ENCODE measurements around the gene SLC51B.

Gene SLC51B

DNA sequence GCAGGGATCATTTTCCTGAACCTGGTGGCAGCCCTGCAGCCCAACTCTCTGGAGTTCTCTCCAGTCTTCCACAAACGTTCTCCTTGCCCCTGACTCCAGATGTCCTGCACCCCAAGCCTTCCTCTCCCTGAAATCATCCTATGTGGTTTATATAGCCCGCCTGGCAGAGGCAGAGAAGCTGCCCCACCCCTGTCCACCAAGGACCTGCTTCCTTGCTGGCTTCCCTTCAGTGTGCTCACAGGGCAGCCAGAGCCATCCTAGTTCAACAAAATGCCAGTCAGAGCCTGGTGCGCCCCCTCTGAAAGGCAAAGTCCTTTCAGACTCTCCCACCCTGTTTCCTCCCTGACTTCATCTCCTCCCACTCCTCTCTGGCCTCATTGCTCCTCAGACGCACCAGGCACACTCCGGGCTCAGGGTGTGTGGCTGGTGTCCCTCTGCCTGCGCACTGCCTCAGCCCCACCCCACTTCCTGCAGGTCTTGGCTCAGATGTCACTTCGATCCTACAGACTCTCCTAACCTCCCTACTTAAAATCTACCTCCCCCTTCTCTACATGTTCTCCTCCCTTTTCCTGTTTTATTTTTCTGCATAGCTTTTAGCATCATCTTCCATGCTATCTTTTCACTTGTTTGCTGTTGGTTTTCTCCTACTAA is 37.2 kb downstream of the SLC51B start:
- TF ChIP-seq, protein P1, sequence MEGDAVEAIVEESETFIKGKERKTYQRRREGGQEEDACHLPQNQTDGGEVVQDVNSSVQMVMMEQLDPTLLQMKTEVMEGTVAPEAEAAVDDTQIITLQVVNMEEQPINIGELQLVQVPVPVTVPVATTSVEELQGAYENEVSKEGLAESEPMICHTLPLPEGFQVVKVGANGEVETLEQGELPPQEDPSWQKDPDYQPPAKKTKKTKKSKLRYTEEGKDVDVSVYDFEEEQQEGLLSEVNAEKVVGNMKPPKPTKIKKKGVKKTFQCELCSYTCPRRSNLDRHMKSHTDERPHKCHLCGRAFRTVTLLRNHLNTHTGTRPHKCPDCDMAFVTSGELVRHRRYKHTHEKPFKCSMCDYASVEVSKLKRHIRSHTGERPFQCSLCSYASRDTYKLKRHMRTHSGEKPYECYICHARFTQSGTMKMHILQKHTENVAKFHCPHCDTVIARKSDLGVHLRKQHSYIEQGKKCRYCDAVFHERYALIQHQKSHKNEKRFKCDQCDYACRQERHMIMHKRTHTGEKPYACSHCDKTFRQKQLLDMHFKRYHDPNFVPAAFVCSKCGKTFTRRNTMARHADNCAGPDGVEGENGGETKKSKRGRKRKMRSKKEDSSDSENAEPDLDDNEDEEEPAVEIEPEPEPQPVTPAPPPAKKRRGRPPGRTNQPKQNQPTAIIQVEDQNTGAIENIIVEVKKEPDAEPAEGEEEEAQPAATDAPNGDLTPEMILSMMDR (IDR thresholded peaks at IDR 0.05; ENCODE audit: low read depth, low read length, missing control alignments): no peak
- no peak overlapping the region for H3K4me3 ChIP-seq (ENCODE audit: low read depth, low read length)
- in situ Hi-C loops (cut with HindIII; ENCODE audit: low sequenced_read_pairs): no loop called here
- DNase-seq (ENCODE audit: low read depth): no peak

DNA sequence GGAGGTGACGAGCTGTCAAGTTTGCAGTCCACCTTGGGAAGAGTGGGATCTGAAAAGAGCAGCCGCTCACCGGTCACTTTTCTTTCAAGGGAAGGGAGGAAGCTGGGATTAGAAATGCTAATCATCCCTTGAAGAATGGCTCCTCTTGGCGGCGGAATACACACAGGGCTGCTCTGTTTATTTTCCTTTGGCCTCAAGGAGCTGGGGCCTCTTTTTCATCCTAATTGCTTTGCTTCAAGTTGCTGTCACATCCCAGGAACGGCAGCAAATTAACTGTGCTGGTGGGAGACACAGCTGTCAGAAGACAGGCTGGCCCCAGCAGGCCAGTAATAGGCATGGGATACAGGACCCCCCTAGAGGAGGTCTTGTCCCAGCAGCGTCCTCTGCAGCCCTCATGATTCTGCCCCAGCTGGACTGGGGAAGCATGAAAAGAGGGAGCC is 38.1 kb downstream of the SLC51B start:
- TF ChIP-seq, protein P1 (IDR thresholded peaks at IDR 0.05; ENCODE audit: low read depth, low read length, missing control alignments): peak; percentile 57
- DNase-seq (ENCODE audit: low read depth): peak; percentile 36

DNA sequence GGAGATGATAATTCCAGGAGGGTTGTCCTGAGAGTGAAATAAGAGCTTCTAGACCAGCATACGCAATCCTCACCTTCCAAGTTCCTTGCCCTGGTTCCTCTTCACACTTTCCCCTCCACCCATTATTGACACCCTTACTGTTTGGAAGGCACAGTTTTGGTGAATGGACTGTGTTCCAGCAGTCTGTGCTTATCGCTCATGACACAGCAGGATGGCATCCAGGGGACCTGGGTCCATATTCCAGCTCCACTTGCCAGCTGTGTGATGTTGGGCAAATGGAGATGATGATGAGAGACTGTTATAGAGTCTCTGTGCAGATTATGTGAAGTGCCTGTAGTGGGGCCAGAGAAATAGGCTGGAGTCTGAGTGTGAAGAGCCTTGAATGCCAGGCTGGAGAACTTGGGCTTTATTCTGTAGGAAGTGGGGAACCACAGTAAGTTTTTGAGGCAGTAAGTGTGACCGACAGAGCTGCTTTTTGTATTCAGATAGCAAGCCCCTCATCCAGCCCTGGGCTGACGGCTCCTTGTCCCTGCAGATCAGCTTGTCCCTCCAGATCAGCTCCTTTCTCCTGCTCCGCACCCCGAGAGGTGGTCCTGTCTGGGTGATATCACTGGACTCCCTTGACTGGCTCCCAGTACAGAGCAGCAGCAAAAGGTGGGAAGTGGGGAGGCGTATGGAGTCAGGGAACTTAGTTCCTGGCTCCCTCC is 39.5 kb downstream of the SLC51B start:
- in situ Hi-C loops (cut with HindIII; ENCODE audit: low sequenced_read_pairs): no loop called here
- no peak for DNase-seq (ENCODE audit: low read depth)

More for the DNA sequence above, 38.1 kb downstream of the SLC51B start:
- in situ Hi-C loops (cut with HindIII; ENCODE audit: low sequenced_read_pairs): no loop called here
- no peak overlapping the region for H3K4me3 ChIP-seq (ENCODE audit: low read depth, low read length)

DNA sequence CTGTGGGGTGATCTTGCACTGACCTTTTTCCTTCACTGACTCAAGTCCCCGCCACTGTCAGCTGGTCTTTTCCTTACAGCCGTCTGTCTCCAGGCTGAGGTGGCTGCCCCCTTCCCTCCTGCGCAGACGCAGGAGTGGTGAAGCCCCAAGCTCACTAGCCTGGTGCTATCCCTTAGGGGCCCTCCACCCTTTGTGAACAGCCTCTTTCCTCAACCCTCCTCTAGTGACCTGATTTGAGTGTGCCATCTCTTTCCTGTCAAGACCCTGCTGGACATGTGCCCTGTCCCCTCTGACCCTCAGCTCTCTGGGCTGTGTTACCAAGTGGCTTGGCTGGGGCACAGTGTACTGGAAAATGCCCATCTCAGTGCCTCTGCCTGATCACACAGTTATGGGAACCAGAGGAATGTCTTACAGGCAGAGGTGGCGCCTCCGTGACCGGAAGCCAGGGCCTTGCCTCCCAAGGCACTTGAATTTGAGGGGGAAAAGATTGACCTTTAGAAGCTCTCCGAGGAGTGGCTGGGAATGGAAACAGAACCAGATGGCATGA is 40.1 kb downstream of the SLC51B start:
- in situ Hi-C loops (cut with HindIII; ENCODE audit: low sequenced_read_pairs): no loop called here
- no peak overlapping the region for H3K4me3 ChIP-seq (ENCODE audit: low read depth, low read length)
- TF ChIP-seq, protein P1 (IDR thresholded peaks at IDR 0.05; ENCODE audit: low read depth, low read length, missing control alignments): no peak
- no peak for DNase-seq (ENCODE audit: low read depth)

More for the DNA sequence above, 39.5 kb downstream of the SLC51B start:
- TF ChIP-seq, protein P1 (IDR thresholded peaks at IDR 0.05; ENCODE audit: low read depth, low read length, missing control alignments): no peak
- no peak overlapping the region for H3K4me3 ChIP-seq (ENCODE audit: low read depth, low read length)

DNA sequence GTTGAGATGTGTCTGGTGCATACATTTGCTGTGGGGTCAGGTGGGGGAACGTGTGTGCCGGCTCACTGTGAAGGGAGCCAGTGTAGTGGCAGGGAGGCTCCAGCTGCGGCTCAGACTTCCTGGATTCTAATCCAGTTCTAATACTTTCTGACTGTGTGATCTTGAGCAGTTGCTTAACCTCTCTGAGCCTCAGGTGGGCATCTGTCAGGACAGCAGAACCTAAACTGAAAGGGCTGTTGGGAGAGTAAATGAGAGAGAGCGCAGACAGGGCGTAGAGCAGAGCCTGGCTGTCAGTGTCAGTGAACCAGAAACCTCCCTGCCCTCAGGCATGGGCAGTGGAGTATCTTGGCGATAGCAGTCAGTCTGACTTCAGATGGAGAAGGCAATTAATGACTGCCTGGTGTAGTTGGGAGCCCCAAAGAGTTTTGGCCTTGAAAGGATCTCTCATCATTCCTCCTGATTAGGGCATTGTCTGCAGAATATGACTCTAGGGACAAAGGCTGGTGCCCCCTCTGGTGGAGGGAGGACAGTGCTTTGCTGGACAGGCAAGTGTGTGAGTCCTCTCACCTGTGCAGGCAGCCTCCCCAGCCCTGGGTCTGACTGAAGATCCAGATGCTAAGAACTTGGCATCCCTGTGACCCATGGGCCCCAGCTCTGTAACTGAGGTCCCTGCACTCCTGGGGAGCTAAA is 40.9 kb downstream of the SLC51B start:
- in situ Hi-C loops (cut with HindIII; ENCODE audit: low sequenced_read_pairs): no loop called here
- no peak overlapping the region for H3K4me3 ChIP-seq (ENCODE audit: low read depth, low read length)
- no peak for DNase-seq (ENCODE audit: low read depth)
- TF ChIP-seq, protein P1 (IDR thresholded peaks at IDR 0.05; ENCODE audit: low read depth, low read length, missing control alignments): peak; percentile 63

DNA sequence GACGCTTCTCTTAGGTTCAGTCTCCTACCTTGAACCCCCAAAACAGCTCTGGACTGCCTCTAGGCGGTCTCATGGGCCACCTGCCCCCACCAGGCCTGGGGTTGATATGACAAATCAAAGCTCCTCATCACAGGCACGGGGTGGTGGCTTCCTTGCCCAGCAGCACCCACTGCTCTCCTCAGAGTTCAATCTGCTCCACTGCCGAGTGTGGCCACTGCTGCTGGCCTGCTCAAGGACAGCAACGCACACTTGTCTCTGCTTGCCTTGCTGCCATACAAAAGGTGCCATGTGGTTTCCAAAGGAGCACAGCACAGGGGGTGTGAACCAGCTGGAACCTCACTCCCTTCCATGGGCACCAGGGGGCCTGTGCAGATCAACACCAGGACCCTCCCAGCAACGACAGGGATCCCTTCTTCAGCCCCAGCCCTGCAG is 41.5 kb downstream of the SLC51B start:
- DNase-seq (ENCODE audit: low read depth): no peak
- TF ChIP-seq, protein P1 (IDR thresholded peaks at IDR 0.05; ENCODE audit: low read depth, low read length, missing control alignments): no peak
- H3K4me3 ChIP-seq (ENCODE audit: low read depth, low read length): no peak overlapping the region
- in situ Hi-C loops (cut with HindIII; ENCODE audit: low sequenced_read_pairs): no loop called here
